HL-60 (cell line): Measurements from ENCODE around the gene RNH1.

Source experiments
- GABPA ChIP-seq: IDR thresholded peaks from 2 replicates; pipeline ENCODE4 v1.6.1; 2012; ENCODE audit warnings: low read depth
- POLR2AphosphoS5 ChIP-seq: IDR thresholded peaks from 2 replicates; pipeline ENCODE4 v1.6.1; 2012; ENCODE audit warnings: low read depth
- REST ChIP-seq: IDR thresholded peaks from 2 replicates; pipeline ENCODE4 v1.6.1; 2012; ENCODE audit warnings: low read depth; ENCODE audit not compliant: insufficient replicate concordance
- TF ChIP-seq, protein P1 (sequence below): IDR thresholded peaks from one replicate; pipeline ENCODE4 v1.5.1; 2011; ENCODE audit warnings: low read length, control low read depth, inconsistent platforms; ENCODE audit not compliant: insufficient read depth

GRCh38 chr11:555780-556661 is 49.0 kb upstream of the RNH1 start:
- TF ChIP-seq, protein P1, sequence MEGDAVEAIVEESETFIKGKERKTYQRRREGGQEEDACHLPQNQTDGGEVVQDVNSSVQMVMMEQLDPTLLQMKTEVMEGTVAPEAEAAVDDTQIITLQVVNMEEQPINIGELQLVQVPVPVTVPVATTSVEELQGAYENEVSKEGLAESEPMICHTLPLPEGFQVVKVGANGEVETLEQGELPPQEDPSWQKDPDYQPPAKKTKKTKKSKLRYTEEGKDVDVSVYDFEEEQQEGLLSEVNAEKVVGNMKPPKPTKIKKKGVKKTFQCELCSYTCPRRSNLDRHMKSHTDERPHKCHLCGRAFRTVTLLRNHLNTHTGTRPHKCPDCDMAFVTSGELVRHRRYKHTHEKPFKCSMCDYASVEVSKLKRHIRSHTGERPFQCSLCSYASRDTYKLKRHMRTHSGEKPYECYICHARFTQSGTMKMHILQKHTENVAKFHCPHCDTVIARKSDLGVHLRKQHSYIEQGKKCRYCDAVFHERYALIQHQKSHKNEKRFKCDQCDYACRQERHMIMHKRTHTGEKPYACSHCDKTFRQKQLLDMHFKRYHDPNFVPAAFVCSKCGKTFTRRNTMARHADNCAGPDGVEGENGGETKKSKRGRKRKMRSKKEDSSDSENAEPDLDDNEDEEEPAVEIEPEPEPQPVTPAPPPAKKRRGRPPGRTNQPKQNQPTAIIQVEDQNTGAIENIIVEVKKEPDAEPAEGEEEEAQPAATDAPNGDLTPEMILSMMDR = no peak
- TF ChIP-seq POLR2AphosphoS5 (no peak), REST (no peak), GABPA (no peak)
